Measurements from ENCODE around the gene KCNK13.
"Not testable (repeated sequence)": the region's sequence is repeated elsewhere in the genome, so short reads cannot be mapped to it uniquely, and the experiment has no call there.

KCNK13 gene

GRCh38 chr14:90200546-90200945, 138.8 kb downstream of the KCNK13 start:
- not testable (repeated sequence) for H3K27ac ChIP-seq (ENCODE audit: low read length); H3K4me1 ChIP-seq (ENCODE audit: control insufficient read depth in 1 of 2, insufficient read depth in 2 of 2, low read length in 2 of 2); H3K36me3 ChIP-seq (ENCODE audit: control insufficient read depth in 1 of 2, insufficient read depth in 2 of 2, low read length in 2 of 2); H3K27me3 ChIP-seq (ENCODE audit: low read depth, low read length); H3K4me3 ChIP-seq (ENCODE audit: low read depth in 1 of 2, low read length in 2 of 2); H3K9me3 ChIP-seq (ENCODE audit: control insufficient read depth in 1 of 2, low read length in 2 of 2)

GRCh38 chr14:90201344-90201743, 139.6 kb downstream of the KCNK13 start:
- Histone ChIP-seq H3K9me3 (ENCODE audit: control insufficient read depth in 1 of 2, low read length in 2 of 2) (peaks cover 0 to 7% of the 10 kb centered on the region in 2 donors), H3K27ac (ENCODE audit: low read length) (no peak overlapping the region), H3K4me3 (ENCODE audit: low read depth in 1 of 2, low read length in 2 of 2) (no peak overlapping the region), H3K4me1 (ENCODE audit: control insufficient read depth in 1 of 2, insufficient read depth in 2 of 2, low read length in 2 of 2) (no peaks in the 10 kb centered on the region), H3K36me3 (ENCODE audit: control insufficient read depth in 1 of 2, insufficient read depth in 2 of 2, low read length in 2 of 2) (no peaks in the 10 kb centered on the region), H3K27me3 (ENCODE audit: low read depth, low read length) (no peaks in the 10 kb centered on the region)

- no peak overlapping the region for H3K4me3 ChIP-seq (ENCODE audit: low read depth in 1 of 2, low read length in 2 of 2)
- no peaks in the 10 kb centered on the region for H3K27me3 ChIP-seq (ENCODE audit: low read depth, low read length)
- no peaks in the 10 kb centered on the region for H3K36me3 ChIP-seq (ENCODE audit: control insufficient read depth in 1 of 2, insufficient read depth in 2 of 2, low read length in 2 of 2)
- H3K4me1 ChIP-seq (ENCODE audit: control insufficient read depth in 1 of 2, insufficient read depth in 2 of 2, low read length in 2 of 2) = no peaks in the 10 kb centered on the region
- peaks cover 0 to 7% of the 10 kb centered on the region in 2 donors for H3K9me3 ChIP-seq (ENCODE audit: control insufficient read depth in 1 of 2, low read length in 2 of 2)
- H3K27ac ChIP-seq (ENCODE audit: low read length) = no peak overlapping the region
Measured at GRCh38 chr14:90204516-90204915, 142.7 kb downstream of the KCNK13 start.

GRCh38 chr14:90213099-90213748, 151.4 kb downstream of the KCNK13 start:
- Histone ChIP-seq H3K27ac (ENCODE audit: low read length) (no peak overlapping the region), H3K4me1 (ENCODE audit: control insufficient read depth in 1 of 2, insufficient read depth in 2 of 2, low read length in 2 of 2) (no peaks in the 10 kb centered on the region), H3K27me3 (ENCODE audit: low read depth, low read length) (no peaks in the 10 kb centered on the region), H3K9me3 (ENCODE audit: control insufficient read depth in 1 of 2, low read length in 2 of 2) (no peaks in the 10 kb centered on the region), H3K36me3 (ENCODE audit: control insufficient read depth in 1 of 2, insufficient read depth in 2 of 2, low read length in 2 of 2) (no peaks in the 10 kb centered on the region), H3K4me3 (ENCODE audit: low read depth in 1 of 2, low read length in 2 of 2) (no peak overlapping the region)

GRCh38 chr14:90228478-90228877, 166.7 kb downstream of the KCNK13 start:
- Histone ChIP-seq H3K27ac (ENCODE audit: low read length) (no peak overlapping the region), H3K27me3 (ENCODE audit: low read depth, low read length) (no peaks in the 10 kb centered on the region), H3K36me3 (ENCODE audit: control insufficient read depth in 1 of 2, insufficient read depth in 2 of 2, low read length in 2 of 2) (no peaks in the 10 kb centered on the region), H3K9me3 (ENCODE audit: control insufficient read depth in 1 of 2, low read length in 2 of 2) (peaks cover 0 to 5% of the 10 kb centered on the region in 2 donors), H3K4me1 (ENCODE audit: control insufficient read depth in 1 of 2, insufficient read depth in 2 of 2, low read length in 2 of 2) (no peaks in the 10 kb centered on the region), H3K4me3 (ENCODE audit: low read depth in 1 of 2, low read length in 2 of 2) (no peak overlapping the region)

- not testable (repeated sequence) for H3K9me3 ChIP-seq (ENCODE audit: control insufficient read depth in 1 of 2, low read length in 2 of 2); H3K4me3 ChIP-seq (ENCODE audit: low read depth in 1 of 2, low read length in 2 of 2); H3K27me3 ChIP-seq (ENCODE audit: low read depth, low read length); H3K36me3 ChIP-seq (ENCODE audit: control insufficient read depth in 1 of 2, insufficient read depth in 2 of 2, low read length in 2 of 2); H3K4me1 ChIP-seq (ENCODE audit: control insufficient read depth in 1 of 2, insufficient read depth in 2 of 2, low read length in 2 of 2); H3K27ac ChIP-seq (ENCODE audit: low read length)
Measured at GRCh38 chr14:90229942-90230341, 168.1 kb downstream of the KCNK13 start.
